Ovary (tissue), 3 donors: Measurements from ENCODE around the gene GINS3.

Source experiments
- POLR2A ChIP-seq: fragments of 450-650 bp; IDR thresholded peaks from one replicate; pipeline ENCODE4 v1.6.1; 2017; ENCODE audit warnings: antibody characterized with exemption, mild to moderate bottlenecking, moderate library complexity
- TF ChIP-seq, protein P1 (sequence below), 3 donors: fragments of 450-650 bp in 2 of 3; fragments of 200-600 bp in 1 of 3; IDR thresholded peaks; one replicate each; pipeline versions ENCODE4 v1.5.1 to v1.8.0; 2016 to 2022; ENCODE audit warnings: antibody characterized with exemption in 3 of 3, mild to moderate bottlenecking in 1 of 3
- donor health status: DM: no; HTN: no; CAD: no.

DNA sequence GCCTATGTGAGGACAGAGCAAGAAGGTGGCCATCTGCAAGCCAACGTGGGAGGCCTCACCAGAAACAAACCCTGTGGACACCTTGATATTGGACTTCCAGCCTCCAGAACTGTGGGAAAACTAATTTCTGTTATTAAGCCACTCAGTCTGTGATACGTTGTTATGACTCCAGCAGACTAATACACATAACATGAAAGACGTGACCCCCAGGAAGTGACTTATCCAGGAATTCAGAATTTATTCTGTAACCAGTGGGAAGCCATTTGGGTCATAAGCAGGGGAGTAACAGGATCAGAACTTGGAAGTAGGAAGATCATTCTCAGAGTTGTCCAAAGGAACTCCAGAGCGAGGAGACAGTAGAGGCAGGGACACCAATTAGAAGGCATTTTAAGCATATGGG, 12.5 kb upstream of the GINS3 start:
- no peak for TF ChIP-seq POLR2A
- TF ChIP-seq, protein P1, sequence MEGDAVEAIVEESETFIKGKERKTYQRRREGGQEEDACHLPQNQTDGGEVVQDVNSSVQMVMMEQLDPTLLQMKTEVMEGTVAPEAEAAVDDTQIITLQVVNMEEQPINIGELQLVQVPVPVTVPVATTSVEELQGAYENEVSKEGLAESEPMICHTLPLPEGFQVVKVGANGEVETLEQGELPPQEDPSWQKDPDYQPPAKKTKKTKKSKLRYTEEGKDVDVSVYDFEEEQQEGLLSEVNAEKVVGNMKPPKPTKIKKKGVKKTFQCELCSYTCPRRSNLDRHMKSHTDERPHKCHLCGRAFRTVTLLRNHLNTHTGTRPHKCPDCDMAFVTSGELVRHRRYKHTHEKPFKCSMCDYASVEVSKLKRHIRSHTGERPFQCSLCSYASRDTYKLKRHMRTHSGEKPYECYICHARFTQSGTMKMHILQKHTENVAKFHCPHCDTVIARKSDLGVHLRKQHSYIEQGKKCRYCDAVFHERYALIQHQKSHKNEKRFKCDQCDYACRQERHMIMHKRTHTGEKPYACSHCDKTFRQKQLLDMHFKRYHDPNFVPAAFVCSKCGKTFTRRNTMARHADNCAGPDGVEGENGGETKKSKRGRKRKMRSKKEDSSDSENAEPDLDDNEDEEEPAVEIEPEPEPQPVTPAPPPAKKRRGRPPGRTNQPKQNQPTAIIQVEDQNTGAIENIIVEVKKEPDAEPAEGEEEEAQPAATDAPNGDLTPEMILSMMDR (IDR thresholded peaks at IDR 0.05): no peak
